Spinal cord (tissue), 10 donors: ENCODE results near the gene AKAP6. TPM values are rescaled to one million over a fixed set of nuclear protein-coding genes. Genes with fewer than 3 reads are reported as not detected.
"Not testable (repeated sequence)": the region's sequence is repeated elsewhere in the genome, so short reads cannot be mapped to it uniquely, and the experiment has no call there.

Experiments
- DNase-seq, 6 donors: peaks; one replicate each; pipeline versions ENCODE4 v3.0.0 to v3.0.0-alpha.2; 2013 to 2015; ENCODE audit warnings: low spot score in 6 of 6, low read depth in 4 of 6
- H3K27ac ChIP-seq: one replicate; pipeline ENCODE4 v1.5.1; 2013; ENCODE audit warnings: low read depth, low read length, control low read depth
- H3K27me3 ChIP-seq: one replicate; pipeline ENCODE4 v1.6.1; 2013; ENCODE audit warnings: low read length; ENCODE audit not compliant: control insufficient read depth, insufficient read depth
- H3K36me3 ChIP-seq: one replicate; pipeline ENCODE4 v1.6.1; 2013; ENCODE audit warnings: low read length; ENCODE audit not compliant: control insufficient read depth, insufficient read depth
- H3K4me1 ChIP-seq: one replicate; pipeline ENCODE4 v1.6.1; 2013; ENCODE audit warnings: low read length; ENCODE audit not compliant: control insufficient read depth, insufficient read depth
- H3K4me3 ChIP-seq: one replicate; pipeline ENCODE4 v1.5.1; 2013; ENCODE audit warnings: low read depth, low read length, control low read depth
- H3K9me3 ChIP-seq: one replicate; pipeline ENCODE4 v1.6.1; 2013; ENCODE audit warnings: low read length; ENCODE audit not compliant: control insufficient read depth, insufficient read depth
- WGBS: methylation state at CpG from one replicate; pipeline ENCODE4 v1.1.5; 2013; ENCODE audit warnings: missing lambda C conversion rate; ENCODE audit not compliant: insufficient coverage; 5-methylcytosine and 5-hydroxymethylcytosine counted together
- polyA plus RNA-seq, 2 donors: library from polyadenylated mRNA; unstranded; fragments of 120-200 nt; gene quantifications; one replicate each; pipeline ENCODE4 v1.2.1, GENCODE V29; 2013; ENCODE audit not compliant: insufficient read length in 2 of 2
- total RNA-seq, 2 donors: library from RNA; depleted of rRNA in 1 of 2; stranded (reverse); fragments of 120-200 nt in 1 of 2; fragments of >200 nt in 1 of 2; gene quantifications; one replicate each; pipeline versions ENCODE4 v1.2.3 to v1.2.4, GENCODE V29; 2013 to 2014
- donor health status: healthy.

AKAP6 gene
- total and polyA plus RNA-seq, 4 donors: 42.6 to 126 (median 78.7) TPM

DNA sequence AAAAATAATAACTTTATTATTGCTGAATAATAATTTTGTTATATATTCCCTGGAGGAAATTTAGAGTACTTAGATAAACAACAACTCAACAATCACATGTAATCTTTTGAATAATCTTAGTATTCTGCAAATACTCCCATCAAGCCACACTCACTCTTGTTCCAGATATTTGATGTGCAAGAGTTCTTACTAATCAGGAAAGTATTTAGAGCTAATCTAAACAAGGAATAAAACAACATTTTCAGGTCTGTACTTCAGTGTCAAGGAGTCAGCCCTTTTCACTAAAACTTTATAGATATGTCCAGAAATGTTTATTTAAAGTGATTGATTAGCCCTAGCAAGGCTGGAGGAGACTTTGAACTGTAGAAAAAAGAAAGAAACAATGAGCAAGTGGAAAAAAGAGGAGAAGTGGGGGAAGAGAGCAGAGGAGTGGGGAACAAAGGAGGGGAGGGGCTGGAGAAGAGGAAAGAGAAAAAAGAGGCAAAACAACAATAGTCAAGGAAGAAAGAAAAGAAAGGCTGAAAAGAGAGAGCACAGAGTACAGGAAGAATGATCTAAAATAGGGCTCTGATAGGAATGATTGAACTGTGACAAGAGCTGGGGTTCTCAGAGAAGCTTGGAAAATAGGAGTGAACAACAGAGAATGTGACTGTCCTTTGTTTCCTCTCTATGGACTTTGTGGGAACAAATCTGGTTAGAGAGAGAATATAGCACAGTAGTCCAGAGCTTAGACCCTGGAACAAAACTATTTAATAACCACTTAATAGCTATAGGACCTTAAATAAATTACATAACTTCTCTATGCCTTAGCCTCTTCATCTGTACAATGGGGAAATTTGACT, 238.7 kb downstream of the AKAP6 start:
- no peaks in the 10 kb centered on the region for H3K27me3 ChIP-seq
- H3K9me3 ChIP-seq: no peaks in the 10 kb centered on the region
- H3K4me1 ChIP-seq: peaks cover 3% of the 10 kb centered on the region
- no peak overlapping the region for H3K4me3 ChIP-seq
- no peaks in the 10 kb centered on the region for H3K36me3 ChIP-seq
- no peak overlapping the region for H3K27ac ChIP-seq
- no peak for DNase-seq

DNA sequence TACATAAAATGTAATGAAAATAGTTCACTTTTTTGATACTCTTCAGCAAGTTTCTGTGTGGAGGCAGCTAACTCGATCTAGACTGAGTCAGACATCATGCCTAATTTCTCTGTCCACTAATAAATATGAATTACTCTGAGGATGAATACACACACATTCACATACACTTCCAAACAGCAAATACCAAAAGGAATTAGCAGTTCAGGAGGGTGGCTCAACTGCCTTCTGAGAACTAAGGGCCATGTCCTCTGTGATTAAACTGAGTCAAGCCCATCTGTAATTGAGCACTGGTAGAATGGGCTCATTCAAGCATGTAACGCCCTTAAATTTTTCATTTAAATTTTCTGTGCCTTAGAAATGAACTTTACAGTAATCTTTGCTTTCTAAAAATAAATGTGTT, 242.5 kb downstream of the AKAP6 start:
- DNase-seq: no peak
- Histone ChIP-seq H3K27ac (no peak overlapping the region), H3K36me3 (no peaks in the 10 kb centered on the region), H3K4me3 (no peak overlapping the region), H3K4me1 (peaks cover 3% of the 10 kb centered on the region), H3K27me3 (no peaks in the 10 kb centered on the region), H3K9me3 (no peaks in the 10 kb centered on the region)
- no CpG with 5 or more reads among the region's 2 CpGs for WGBS

DNA sequence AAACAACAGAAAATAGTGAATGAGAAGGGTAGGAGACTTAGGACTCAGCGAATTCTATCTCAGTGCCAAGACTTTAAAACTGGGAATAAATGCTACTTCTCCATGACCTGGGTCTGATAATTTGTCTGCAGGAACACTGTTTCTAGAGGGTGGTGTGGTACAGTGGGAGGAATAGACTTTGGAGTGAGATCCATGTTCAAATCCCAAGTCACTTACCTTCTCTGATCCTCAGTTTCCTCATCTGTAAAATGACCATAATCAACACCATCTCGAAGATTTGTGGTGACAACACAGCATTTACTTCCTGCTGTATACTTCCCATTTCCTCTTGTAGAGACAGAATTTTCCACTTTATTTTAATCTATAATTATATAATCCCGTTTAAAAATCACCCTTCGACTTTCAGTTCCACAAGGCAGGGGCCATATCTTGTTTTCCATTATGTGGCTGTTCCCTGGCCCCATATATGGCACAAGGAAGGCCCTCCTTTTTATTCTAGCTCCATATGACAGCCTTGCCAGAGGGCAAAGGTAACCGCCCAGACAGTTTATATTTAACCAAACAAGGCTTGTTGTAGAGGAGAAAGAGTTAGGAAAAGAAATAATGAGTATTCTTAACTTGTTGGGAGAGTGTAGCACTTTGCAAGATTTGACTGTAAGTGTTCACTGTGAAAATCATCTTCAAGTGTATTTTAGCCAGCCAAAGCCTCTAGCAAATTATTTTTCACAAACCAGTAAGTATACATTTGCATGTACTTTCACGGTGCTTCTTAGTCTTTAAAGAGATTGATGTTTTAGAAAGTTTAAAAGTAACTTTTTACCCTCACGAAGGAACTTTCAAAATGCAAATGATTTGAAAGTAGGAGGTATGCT, 243.1 kb downstream of the AKAP6 start:
- H3K36me3 ChIP-seq: no peaks in the 10 kb centered on the region
- no peak overlapping the region for H3K4me3 ChIP-seq
- H3K27me3 ChIP-seq: no peaks in the 10 kb centered on the region
- WGBS: 100% methylated on average over 1 of the region's 7 CpGs
- no peak for DNase-seq
- H3K9me3 ChIP-seq: no peaks in the 10 kb centered on the region
- H3K4me1 ChIP-seq: no peaks in the 10 kb centered on the region
- no peak overlapping the region for H3K27ac ChIP-seq

DNA sequence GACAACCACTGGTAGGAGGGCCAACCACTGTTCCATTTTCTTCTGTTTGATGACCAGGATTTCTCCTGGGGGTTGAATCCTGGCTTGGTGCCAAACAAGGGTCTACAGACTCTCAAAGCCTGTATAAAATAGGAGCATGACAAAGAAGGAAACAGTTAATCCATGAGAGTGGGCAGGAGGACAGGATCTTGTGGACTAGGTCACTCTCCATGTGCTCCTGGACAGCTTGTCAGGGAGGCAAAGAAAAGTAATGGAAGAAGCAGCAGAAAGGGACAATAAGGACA, 243.7 kb downstream of the AKAP6 start:
- Histone ChIP-seq H3K4me1 (no peaks in the 10 kb centered on the region), H3K27ac (no peak overlapping the region), H3K9me3 (no peaks in the 10 kb centered on the region), H3K27me3 (no peaks in the 10 kb centered on the region), H3K4me3 (no peak overlapping the region), H3K36me3 (no peaks in the 10 kb centered on the region)
- peak in 2 of 6 donors; percentile 23 to 56 for DNase-seq

DNA sequence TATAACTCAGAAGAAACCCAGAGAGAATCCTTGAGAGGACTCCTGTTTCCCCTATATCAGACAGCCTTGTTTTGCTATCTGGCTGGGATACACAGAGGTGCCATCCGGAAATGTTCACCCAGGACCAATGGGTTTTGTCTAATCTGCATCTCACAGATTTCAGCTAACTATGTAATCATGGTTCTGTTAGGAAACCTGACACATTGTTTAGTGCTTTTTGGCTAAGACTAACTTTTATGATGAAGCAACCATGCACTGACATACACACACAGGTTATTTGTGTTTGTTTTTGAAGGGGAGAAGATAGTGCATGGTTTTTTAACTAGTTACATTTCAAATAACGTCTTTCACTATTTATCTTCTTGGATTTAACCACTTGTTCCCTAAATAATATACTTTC, 245.2 kb downstream of the AKAP6 start:
- no peaks in the 10 kb centered on the region for H3K36me3 ChIP-seq
- no peaks in the 10 kb centered on the region for H3K27me3 ChIP-seq
- H3K9me3 ChIP-seq: no peaks in the 10 kb centered on the region
- no peaks in the 10 kb centered on the region for H3K4me1 ChIP-seq
- no peak overlapping the region for H3K4me3 ChIP-seq
- DNase-seq: no peak
- no peak overlapping the region for H3K27ac ChIP-seq
- WGBS: no CpG with 5 or more reads among the region's 2 CpGs

DNA sequence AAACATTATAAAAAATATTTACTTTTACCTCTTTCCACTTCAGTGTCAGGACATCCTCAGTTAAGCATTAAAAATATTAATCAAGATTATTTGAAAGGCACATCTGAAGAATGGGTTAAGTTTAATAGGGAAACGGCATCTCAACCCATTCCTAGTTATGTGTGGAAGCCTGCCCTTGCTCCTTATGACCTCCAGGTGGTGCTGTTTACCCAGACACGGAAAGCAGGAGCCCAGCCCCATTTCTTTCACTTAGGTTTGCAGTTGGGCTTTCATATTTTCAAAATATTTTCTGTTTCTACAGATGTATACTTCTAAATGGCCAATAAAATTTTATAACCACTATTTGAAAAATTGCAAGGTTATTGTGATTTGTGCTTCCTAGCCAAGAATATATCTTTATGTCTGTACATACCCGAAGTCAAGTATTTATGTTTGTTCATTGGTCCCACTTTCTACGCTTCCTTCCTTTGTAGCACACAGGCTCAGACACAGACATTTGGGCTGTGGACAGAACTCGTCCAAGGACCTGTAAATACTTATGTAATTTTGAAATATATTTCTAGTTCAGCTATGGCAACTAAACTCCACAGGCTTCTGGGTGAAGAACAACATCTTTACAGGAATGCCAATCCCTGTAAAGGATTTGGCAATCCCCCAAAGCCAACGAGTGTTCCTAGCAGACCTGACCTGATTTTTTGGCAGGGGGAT, 247.1 kb downstream of the AKAP6 start:
- no CpG with 5 or more reads among the region's 6 CpGs for WGBS
- DNase-seq: peak; percentile 57 to 94 (median 73)
- H3K9me3 ChIP-seq: no peaks in the 10 kb centered on the region
- no peaks in the 10 kb centered on the region for H3K4me1 ChIP-seq
- peak overlapping the region; percentile 11 for H3K27ac ChIP-seq
- no peak overlapping the region for H3K4me3 ChIP-seq
- no peaks in the 10 kb centered on the region for H3K36me3 ChIP-seq
- H3K27me3 ChIP-seq: no peaks in the 10 kb centered on the region

DNA sequence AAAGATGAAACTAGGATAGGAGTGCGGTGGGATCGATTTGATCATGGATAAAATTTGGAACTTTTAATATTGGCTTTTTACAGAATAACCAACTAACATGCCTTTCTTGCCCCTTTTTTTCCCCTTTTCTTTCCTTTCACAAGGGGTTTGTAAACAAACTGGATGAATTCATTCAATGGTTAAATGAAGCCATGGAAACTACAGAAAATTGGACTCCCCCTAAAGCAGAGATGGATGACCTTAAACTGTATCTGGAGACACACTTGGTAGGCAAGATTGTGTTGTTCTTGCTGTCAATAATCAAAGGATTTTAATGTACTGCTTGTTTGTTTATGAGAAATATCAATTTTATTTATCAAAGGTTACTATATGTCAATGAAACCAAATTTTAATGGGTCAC, 247.9 kb downstream of the AKAP6 start:
- Histone ChIP-seq H3K9me3 (no peaks in the 10 kb centered on the region), H3K4me1 (no peaks in the 10 kb centered on the region), H3K27ac (peak overlapping the region; percentile 11), H3K4me3 (no peak overlapping the region), H3K27me3 (no peaks in the 10 kb centered on the region), H3K36me3 (no peaks in the 10 kb centered on the region)
- no CpG with 5 or more reads among the region's 2 CpGs for WGBS
- peak in 2 of 6 donors; percentile 38 to 55 for DNase-seq

DNA sequence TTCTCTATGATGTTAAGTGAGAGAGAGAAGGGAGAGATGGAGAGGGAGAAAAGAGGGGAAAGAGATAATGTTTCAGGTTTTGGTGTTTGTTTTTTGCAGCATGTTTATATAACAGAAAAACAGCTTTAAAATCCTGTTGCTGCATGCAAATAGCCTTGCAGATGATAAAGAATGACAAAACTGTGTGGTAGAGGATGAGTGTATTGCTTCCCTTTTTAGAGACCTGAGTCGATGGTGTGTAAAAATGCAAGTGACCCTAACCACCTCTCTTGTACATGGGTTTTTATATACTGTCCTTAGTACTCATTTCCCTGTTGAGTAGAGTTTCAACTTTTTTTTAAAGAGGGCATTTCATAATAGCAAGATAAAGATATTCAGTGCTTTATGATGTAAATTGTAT, 249.1 kb downstream of the AKAP6 start:
- Histone ChIP-seq H3K27me3 (no peaks in the 10 kb centered on the region), H3K9me3 (no peaks in the 10 kb centered on the region), H3K4me3 (no peak overlapping the region), H3K4me1 (no peaks in the 10 kb centered on the region), H3K36me3 (no peaks in the 10 kb centered on the region), H3K27ac (no peak overlapping the region)
- no peak for DNase-seq
- no CpG with 5 or more reads among the region's 1 CpG for WGBS

DNA sequence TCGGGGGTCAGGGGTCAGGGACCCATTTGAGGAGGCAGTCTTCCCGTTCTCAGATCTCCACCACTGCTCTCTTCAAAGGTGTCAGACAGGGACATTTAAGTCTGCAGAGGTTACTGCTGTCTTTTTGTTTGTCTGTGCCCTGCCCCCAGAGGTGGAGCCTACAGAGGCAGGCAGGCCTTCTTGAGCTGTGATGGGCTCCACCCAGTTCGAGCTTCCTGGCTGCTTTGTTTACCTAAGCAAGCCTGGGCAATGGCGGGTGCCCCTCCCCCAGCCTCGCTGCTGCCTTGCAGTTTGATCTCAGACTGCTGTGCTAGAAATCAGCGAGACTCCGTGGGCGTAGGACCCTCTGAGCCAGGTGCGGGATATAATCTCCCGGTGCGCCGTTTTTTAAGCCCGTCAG, 254.3 kb downstream of the AKAP6 start:
- not testable (repeated sequence) for H3K27me3 ChIP-seq, DNase-seq, H3K9me3 ChIP-seq, H3K36me3 ChIP-seq, H3K4me3 ChIP-seq, H3K27ac ChIP-seq, H3K4me1 ChIP-seq
- WGBS: 96% methylated on average over 4 of the region's 13 CpGs
